Measurements from ENCODE around the gene TAF1C.
A peak's percentile ranks its signal among the peaks of the same experiment; 100 is the strongest.
"Not testable (repeated sequence)": the region's sequence is repeated elsewhere in the genome, so short reads cannot be mapped to it uniquely, and the experiment has no call there.

The TAF1C gene

GRCh38 chr16:84209989-84210388 lies 23.1 kb upstream of the TAF1C start:
- no peak for DNase-seq

- no peak for DNase-seq
Observed at GRCh38 chr16:84207879-84208278, 21.0 kb upstream of the TAF1C start.

- DNase-seq, result no peak
Observed at GRCh38 chr16:84207251-84207650, 20.4 kb upstream of the TAF1C start.

GRCh38 chr16:84205976-84206691 lies 19.3 kb upstream of the TAF1C start:
- DNase-seq, result no peak

- not testable (repeated sequence) for DNase-seq
Observed at GRCh38 chr16:84205123-84205522, 18.3 kb upstream of the TAF1C start.

GRCh38 chr16:84204551-84204950 lies 17.7 kb upstream of the TAF1C start:
- not testable (repeated sequence) for DNase-seq

GRCh38 chr16:84199861-84200260 lies 13.0 kb upstream of the TAF1C start:
- peak in 31 of 58 donors; percentile 10 to 87 (median 36) for DNase-seq

GRCh38 chr16:84199097-84199496 lies 12.2 kb upstream of the TAF1C start:
- no peak for DNase-seq

GRCh38 chr16:84198401-84198800 lies 11.5 kb upstream of the TAF1C start:
- DNase-seq, result no peak

GRCh38 chr16:84197466-84198128 lies 10.7 kb upstream of the TAF1C start:
- no peak for DNase-seq

GRCh38 chr16:84196727-84197394 lies 10.0 kb upstream of the TAF1C start:
- DNase-seq, result no peak

GRCh38 chr16:84196101-84196500 lies 9.2 kb upstream of the TAF1C start:
- no peak for DNase-seq

GRCh38 chr16:84195201-84196093 lies 8.6 kb upstream of the TAF1C start:
- DNase-seq, result no peak

- no peak for DNase-seq
Observed at GRCh38 chr16:84194470-84195200, 7.8 kb upstream of the TAF1C start.

GRCh38 chr16:84194018-84194417 lies 7.2 kb upstream of the TAF1C start:
- DNase-seq, result no peak

- DNase-seq, result no peak
Observed at GRCh38 chr16:84193480-84193879, 6.6 kb upstream of the TAF1C start.

GRCh38 chr16:84191466-84191865 lies 4.6 kb upstream of the TAF1C start:
- DNase-seq, result no peak

GRCh38 chr16:84190731-84191388 lies 4.0 kb upstream of the TAF1C start, which contains the start of gene ADAD2:
Gene ADAD2 (plus strand): TSS chr16:84191157. CDS start chr16:84191231, 74 bp downstream.
- DNase-seq, result no peak

GRCh38 chr16:84184775-84185174 lies 2.1 kb downstream of the TAF1C start:
- DNase-seq, result no peak
